ENCODE results near the gene GSTA5. TPM values are rescaled to one million over a fixed set of nuclear protein-coding genes. Genes with fewer than 3 reads are reported as not detected.

Gene GSTA5
- total and polyA plus RNA-seq, 2 of the 8 experiments (the other 6 are each of a cell fraction or from before 2014, with no cell fraction given): not detected

DNA sequence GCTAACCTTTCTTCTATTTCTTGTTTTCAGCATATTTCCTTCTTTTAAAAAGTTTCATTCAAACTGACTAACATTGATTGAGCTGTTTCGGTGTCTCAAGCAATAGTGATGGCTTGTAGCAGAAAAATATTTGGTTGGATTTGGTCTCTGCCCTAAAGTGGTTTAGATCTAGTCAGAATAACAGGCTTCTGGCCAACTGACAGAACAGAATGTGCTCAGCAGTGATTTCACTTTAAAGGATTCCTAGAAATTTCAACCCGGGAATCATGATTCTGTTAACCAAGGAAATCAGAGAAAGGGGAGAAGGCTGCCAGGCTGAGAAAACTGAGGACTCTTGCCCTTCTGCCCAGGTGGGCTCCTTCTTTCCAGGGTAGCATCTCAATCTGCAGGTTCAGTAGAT is 20.4 kb downstream of the GSTA5 start:
- H3K4me2 ChIP-seq (ENCODE audit: insufficient read depth in 1 of 2, low read depth in 2 of 2, low read length in 2 of 2): no peak overlapping the region
- no peak overlapping the region for H3K56ac ChIP-seq (replicated peaks; ENCODE audit: insufficient read length, low read depth, low read length)
- H2AFZ ChIP-seq (ENCODE audit: low read length): no peak overlapping the region
- ChIA-PET POLR2A (ENCODE audit: partially characterized antibody) (no interaction called here), CTCF (ENCODE audit: partially characterized antibody) (interaction anchor here (0.8 kb wide), 1 partner anchor 30 kb away, joined by 3 read pairs; no protein-coding TSS in a partner anchor)
- no peaks in the 10 kb centered on the region for H3K36me3 ChIP-seq (ENCODE audit: control insufficient read depth in 2 of 4, insufficient read depth in 4 of 4, low read length in 3 of 4)
- TF ChIP-seq TCF12 (IDR thresholded peaks at IDR 0.05; ENCODE audit: low read depth, low read length) (no peak), CBX8 (IDR thresholded peaks at IDR 0.05; ENCODE audit: borderline replicate concordance, low read depth, low read length) (no peak), SIRT6 (IDR thresholded peaks at IDR 0.05; ENCODE audit: low read length) (no peak), POU5F1 (IDR thresholded peaks at IDR 0.05; ENCODE audit: low read depth, low read length) (no peak), MAFK (IDR thresholded peaks at IDR 0.05; ENCODE audit: low read depth, low read length) (no peak), TAF1 (IDR thresholded peaks at IDR 0.05; ENCODE audit: low read depth, low read length) (no peak), CBX5 (IDR thresholded peaks at IDR 0.05; ENCODE audit: low read depth, low read length) (no peak), HDAC2 (IDR thresholded peaks at IDR 0.05; ENCODE audit: borderline replicate concordance in 1 of 2, low read depth in 2 of 2, low read length in 2 of 2) (no peak), BCL11A (IDR thresholded peaks at IDR 0.05; ENCODE audit: low read depth in 2 of 2, low read length in 2 of 2) (no peak), RNF2 (IDR thresholded peaks at IDR 0.05; ENCODE audit: borderline replicate concordance, low read depth, low read length, missing control alignments, poor library complexity, severe bottlenecking) (no peak), SUZ12 (IDR thresholded peaks at IDR 0.05; ENCODE audit: low read length) (no peak), EGR1 (IDR thresholded peaks at IDR 0.05; ENCODE audit: borderline replicate concordance, low read depth, low read length) (no peak), CREB1 (IDR thresholded peaks at IDR 0.05) (no peak)
- H3K23me2 ChIP-seq (ENCODE audit: low read depth, low read length): no peaks in the 10 kb centered on the region
- H2AK5ac ChIP-seq (ENCODE audit: low read depth, low read length): no peak overlapping the region
- no peak overlapping the region for H2BK20ac ChIP-seq (ENCODE audit: low read length)
- H4K8ac ChIP-seq (ENCODE audit: extremely low read depth, insufficient read depth, low read length): no peak overlapping the region
- no peaks in the 10 kb centered on the region for H3K27me3 ChIP-seq (replicated peaks in 1 of 4; ENCODE audit: control insufficient read depth in 3 of 4, extremely low read depth in 1 of 4, insufficient read depth in 3 of 4, low read length in 3 of 4)
- no peak overlapping the region for H4K5ac ChIP-seq (ENCODE audit: insufficient read length, low read depth, low read length)
- no peak overlapping the region for H4K91ac ChIP-seq (replicated peaks; ENCODE audit: insufficient read length, low read length)
- no peak overlapping the region for H3K23ac ChIP-seq (ENCODE audit: insufficient read length)
- H3K27ac ChIP-seq (ENCODE audit: low read depth, low read length): no peak overlapping the region
- H2BK5ac ChIP-seq (ENCODE audit: low read depth, low read length): no peak overlapping the region
- FAIRE-seq (no peak), DNase-seq (ENCODE audit: low read depth in 1 of 2, low spot score in 2 of 2) (no peak)
- no peak overlapping the region for H2BK15ac ChIP-seq (ENCODE audit: low read length)
- H3K4me3 ChIP-seq (ENCODE audit: extremely low read depth in 1 of 4, insufficient read depth in 2 of 4, low read depth in 3 of 4, low read length in 4 of 4): no peak overlapping the region
- H3K14ac ChIP-seq (ENCODE audit: insufficient read length): no peak overlapping the region
- H3K18ac ChIP-seq (ENCODE audit: extremely low read depth, low read length): no peak overlapping the region
- 90% methylated on average over 2 of the region's 2 CpGs; no CpG with 5 or more reads in 1 of the 2 experiments for WGBS, 2 experiments (ENCODE audit: extremely low coverage in 1 of 2, insufficient coverage in 1 of 2, insufficient read length in 1 of 2, insufficient replicate concordance in 2 of 2, low coverage in 1 of 2, low lambda C conversion rate in 2 of 2, missing lambda C conversion rate in 1 of 2)
- peaks cover 0 to 7% of the 10 kb centered on the region in 2 experiments; a peak in 1 of 4 replicates for H3K9me3 ChIP-seq (ENCODE audit: insufficient read depth in 2 of 2, low read depth in 1 of 2, low read length in 1 of 2)
- no peaks in the 10 kb centered on the region for H3K79me1 ChIP-seq (ENCODE audit: low read depth, low read length)
- no peaks in the 10 kb centered on the region for H3K4me1 ChIP-seq (replicated peaks in 1 of 4; ENCODE audit: control insufficient read depth in 3 of 4, insufficient read depth in 4 of 4, low read length in 3 of 4)
- H3K79me2 ChIP-seq (ENCODE audit: control insufficient read depth in 1 of 2, insufficient read depth in 2 of 2, low read length in 2 of 2): no peaks in the 10 kb centered on the region
- H4K20me1 ChIP-seq (replicated peaks in 1 of 2; ENCODE audit: control insufficient read depth in 1 of 2, insufficient read depth in 2 of 2, low read length in 2 of 2): no peaks in the 10 kb centered on the region
- H3K9ac ChIP-seq (replicated peaks in 1 of 4; ENCODE audit: extremely low read depth in 1 of 4, low read depth in 3 of 4, low read length in 3 of 4): no peak overlapping the region
- H2BK120ac ChIP-seq (replicated peaks; ENCODE audit: low read depth, low read length): no peak overlapping the region
- H2BK12ac ChIP-seq (ENCODE audit: low read depth, low read length): no peak overlapping the region
- H3K4ac ChIP-seq (replicated peaks; ENCODE audit: insufficient read length, low read depth, low read length): no peak overlapping the region
